Keratinocyte (primary cell): Measurements from ENCODE around the gene ITGBL1.

Experiments
- EZH2 ChIP-seq: IDR thresholded peaks from one replicate; pipeline ENCODE4 v1.6.1; 2012; ENCODE audit warnings: inconsistent platforms, mild to moderate bottlenecking, low read length, moderate library complexity
- TF ChIP-seq, protein P1 (sequence below), 3 experiments: IDR thresholded peaks in 1 of 3; conservative IDR thresholded peaks in 1 of 3; optimal IDR thresholded peaks in 1 of 3; 2 replicates in 2 of 3; 3 replicates in 1 of 3; pipeline versions ENCODE3 to v1.5.1; 2011; ENCODE audit warnings: low read length in 3 of 3, mild to moderate bottlenecking in 3 of 3, moderate library complexity in 2 of 3, control low read depth in 1 of 3, inconsistent platforms in 1 of 3; ENCODE audit not compliant: insufficient read depth in 2 of 3; ENCODE audit errors: extremely low read depth in 1 of 3

DNA sequence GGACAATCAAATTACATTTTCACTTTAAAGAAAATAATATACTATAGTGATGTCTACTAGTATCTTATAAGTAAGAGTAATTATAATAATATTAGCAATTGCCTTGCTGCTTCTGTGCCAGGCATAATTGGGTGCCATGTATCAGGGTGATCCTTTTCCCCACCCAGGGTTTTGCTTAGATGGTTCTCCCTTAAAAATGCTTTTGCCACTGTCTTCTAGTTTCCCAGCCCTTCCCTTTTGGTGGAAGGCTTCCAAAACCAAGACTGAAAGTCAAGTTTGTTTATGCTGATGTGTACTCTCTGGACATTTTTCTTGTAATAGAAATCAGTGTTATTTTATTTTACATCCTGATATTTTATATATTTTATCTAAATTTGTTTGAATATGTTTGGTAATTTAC is 77.8 kb downstream of the ITGBL1 start:
- TF ChIP-seq EZH2 = no peak
- TF ChIP-seq, protein P1, sequence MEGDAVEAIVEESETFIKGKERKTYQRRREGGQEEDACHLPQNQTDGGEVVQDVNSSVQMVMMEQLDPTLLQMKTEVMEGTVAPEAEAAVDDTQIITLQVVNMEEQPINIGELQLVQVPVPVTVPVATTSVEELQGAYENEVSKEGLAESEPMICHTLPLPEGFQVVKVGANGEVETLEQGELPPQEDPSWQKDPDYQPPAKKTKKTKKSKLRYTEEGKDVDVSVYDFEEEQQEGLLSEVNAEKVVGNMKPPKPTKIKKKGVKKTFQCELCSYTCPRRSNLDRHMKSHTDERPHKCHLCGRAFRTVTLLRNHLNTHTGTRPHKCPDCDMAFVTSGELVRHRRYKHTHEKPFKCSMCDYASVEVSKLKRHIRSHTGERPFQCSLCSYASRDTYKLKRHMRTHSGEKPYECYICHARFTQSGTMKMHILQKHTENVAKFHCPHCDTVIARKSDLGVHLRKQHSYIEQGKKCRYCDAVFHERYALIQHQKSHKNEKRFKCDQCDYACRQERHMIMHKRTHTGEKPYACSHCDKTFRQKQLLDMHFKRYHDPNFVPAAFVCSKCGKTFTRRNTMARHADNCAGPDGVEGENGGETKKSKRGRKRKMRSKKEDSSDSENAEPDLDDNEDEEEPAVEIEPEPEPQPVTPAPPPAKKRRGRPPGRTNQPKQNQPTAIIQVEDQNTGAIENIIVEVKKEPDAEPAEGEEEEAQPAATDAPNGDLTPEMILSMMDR (optimal IDR thresholded peaks at IDR 0.05 in 1 of 3, IDR thresholded peaks at IDR 0.05 in 1 of 3, conservative IDR thresholded peaks at IDR 0.05 in 1 of 3; ENCODE audit: extremely low read depth in 1 of 3, insufficient read depth in 2 of 3, low read length in 3 of 3) = no peak
